ELF-1 (cell line): Measurements from ENCODE around the gene SUPT6H.
A peak's percentile ranks its signal among the peaks of the same experiment; 100 is the strongest.

Experiments
- DNase-seq: peaks from one replicate; pipeline ENCODE4 v3.0.0-alpha.2; 2016; ENCODE audit warnings: low read depth, low spot score

SUPT6H gene

GRCh38 chr17:28700830-28701492 lies 39.0 kb downstream of the SUPT6H start:
- no peak for DNase-seq

- no peak for DNase-seq
Observed at GRCh38 chr17:28702026-28702751, 40.2 kb downstream of the SUPT6H start.

GRCh38 chr17:28702752-28703150 lies 40.7 kb downstream of the SUPT6H start:
- no peak for DNase-seq

GRCh38 chr17:28703552-28704218 lies 41.7 kb downstream of the SUPT6H start:
- no peak for DNase-seq

- DNase-seq, result no peak
Observed at GRCh38 chr17:28704219-28704858, 42.3 kb downstream of the SUPT6H start.

GRCh38 chr17:28705074-28705659 lies 43.2 kb downstream of the SUPT6H start:
- DNase-seq, result no peak

- no peak for DNase-seq
Observed at GRCh38 chr17:28705728-28706334, 43.8 kb downstream of the SUPT6H start.

- DNase-seq, result no peak
Observed at GRCh38 chr17:28706471-28707338, 44.7 kb downstream of the SUPT6H start.

GRCh38 chr17:28707339-28707720 lies 45.3 kb downstream of the SUPT6H start:
- no peak for DNase-seq

- DNase-seq, result peak; percentile 97
Observed at GRCh38 chr17:28710861-28711722, 49.1 kb downstream of the SUPT6H start.

- no peak for DNase-seq
Observed at GRCh38 chr17:28711723-28712031, 49.7 kb downstream of the SUPT6H start, which contains the start of gene PROCA1. Gene PROCA1 (minus strand): TSS chr17:28711888. CDS start chr17:28711660, 228 bp downstream.

GRCh38 chr17:28712032-28712704 lies 50.2 kb downstream of the SUPT6H start:
- DNase-seq, result peak; percentile 69

- DNase-seq, result no peak
Observed at GRCh38 chr17:28712705-28713415, 50.9 kb downstream of the SUPT6H start.

- no peak for DNase-seq
Observed at GRCh38 chr17:28714281-28714680, 52.3 kb downstream of the SUPT6H start.

- DNase-seq, result no peak
Observed at GRCh38 chr17:28715217-28715616, 53.2 kb downstream of the SUPT6H start.

GRCh38 chr17:28716740-28717577 lies 55.0 kb downstream of the SUPT6H start:
- peak; percentile 69 for DNase-seq

- DNase-seq, result peak; percentile 93
Observed at GRCh38 chr17:28717578-28718332, 55.8 kb downstream of the SUPT6H start, which contains the start of gene RAB34. Gene RAB34 (minus strand): TSS chr17:28717868. CDS start chr17:28717266, 602 bp downstream.
